ENCODE data around the gene OSBP2.

Gene OSBP2

GRCh38 chr22:30732426-30732825, 37.8 kb downstream of the OSBP2 start:
- TF ChIP-seq NFIC (IDR thresholded peaks at IDR 0.05) = no peak
- TF ChIP-seq CEBPB (IDR thresholded peaks at IDR 0.05) = no peak
- TF ChIP-seq CREB1 (IDR thresholded peaks at IDR 0.05; ENCODE audit: low read depth) = no peak
- TF ChIP-seq RAD21 (IDR thresholded peaks at IDR 0.05; ENCODE audit: low read depth) = no peak
- TF ChIP-seq USF1 (IDR thresholded peaks at IDR 0.05) = no peak
- TF ChIP-seq EGR1 (IDR thresholded peaks at IDR 0.05) = no peak
- TF ChIP-seq TCF12 (IDR thresholded peaks at IDR 0.05; ENCODE audit: low read depth) = no peak
- TF ChIP-seq TEAD4 (IDR thresholded peaks at IDR 0.05) = no peak
- no peak for TF ChIP-seq EP300 (IDR thresholded peaks at IDR 0.05; ENCODE audit: borderline replicate concordance)

GRCh38 chr22:30733181-30733631, 38.5 kb downstream of the OSBP2 start:
- no peak for TF ChIP-seq USF1 (IDR thresholded peaks at IDR 0.05)
- no peak for TF ChIP-seq REST (IDR thresholded peaks at IDR 0.05; ENCODE audit: low read depth)
- no peak for TF ChIP-seq CREB1 (IDR thresholded peaks at IDR 0.05; ENCODE audit: low read depth)
- no peak for TF ChIP-seq YY1 (IDR thresholded peaks at IDR 0.05; ENCODE audit: low read depth)
- no peak for TF ChIP-seq ZBTB7A (IDR thresholded peaks at IDR 0.05; ENCODE audit: low read depth)
- TF ChIP-seq EP300 (IDR thresholded peaks at IDR 0.05; ENCODE audit: borderline replicate concordance) = no peak
- no peak for TF ChIP-seq TAF1 (IDR thresholded peaks at IDR 0.05; ENCODE audit: low read depth)
- no peak for TF ChIP-seq RAD21 (IDR thresholded peaks at IDR 0.05; ENCODE audit: low read depth)
- no peak for TF ChIP-seq NFIC (IDR thresholded peaks at IDR 0.05)
- no peak for TF ChIP-seq TCF12 (IDR thresholded peaks at IDR 0.05; ENCODE audit: low read depth)
- no peak for TF ChIP-seq CEBPB (IDR thresholded peaks at IDR 0.05)

- TF ChIP-seq EGR1 (IDR thresholded peaks at IDR 0.05) (no peak), RAD21 (IDR thresholded peaks at IDR 0.05; ENCODE audit: low read depth) (no peak), USF1 (IDR thresholded peaks at IDR 0.05) (no peak), TCF12 (IDR thresholded peaks at IDR 0.05; ENCODE audit: low read depth) (no peak), CEBPB (IDR thresholded peaks at IDR 0.05) (no peak), TEAD4 (IDR thresholded peaks at IDR 0.05) (no peak), TAF1 (IDR thresholded peaks at IDR 0.05; ENCODE audit: low read depth) (no peak), EP300 (IDR thresholded peaks at IDR 0.05; ENCODE audit: borderline replicate concordance) (no peak), NFIC (IDR thresholded peaks at IDR 0.05) (no peak), ZBTB7A (IDR thresholded peaks at IDR 0.05; ENCODE audit: low read depth) (no peak), YY1 (IDR thresholded peaks at IDR 0.05; ENCODE audit: low read depth) (no peak), REST (IDR thresholded peaks at IDR 0.05; ENCODE audit: low read depth) (no peak), CREB1 (IDR thresholded peaks at IDR 0.05; ENCODE audit: low read depth) (no peak), MAX (IDR thresholded peaks at IDR 0.05) (no peak), FOXM1 (IDR thresholded peaks at IDR 0.05; ENCODE audit: borderline replicate concordance, low read depth) (no peak)
These were observed 47.9 kb downstream of the OSBP2 start for GRCh38 chr22:30742291-30743256.

GRCh38 chr22:30743257-30744020, 48.8 kb downstream of the OSBP2 start:
- TF ChIP-seq EGR1 (IDR thresholded peaks at IDR 0.05) (no peak), TAF1 (IDR thresholded peaks at IDR 0.05; ENCODE audit: low read depth) (no peak), REST (IDR thresholded peaks at IDR 0.05; ENCODE audit: low read depth) (no peak), NFIC (IDR thresholded peaks at IDR 0.05) (no peak), RAD21 (IDR thresholded peaks at IDR 0.05; ENCODE audit: low read depth) (no peak), MAX (IDR thresholded peaks at IDR 0.05) (no peak), FOXM1 (IDR thresholded peaks at IDR 0.05; ENCODE audit: borderline replicate concordance, low read depth) (no peak), YY1 (IDR thresholded peaks at IDR 0.05; ENCODE audit: low read depth) (no peak), ZBTB7A (IDR thresholded peaks at IDR 0.05; ENCODE audit: low read depth) (no peak), USF1 (IDR thresholded peaks at IDR 0.05) (no peak), CREB1 (IDR thresholded peaks at IDR 0.05; ENCODE audit: low read depth) (no peak), TCF12 (IDR thresholded peaks at IDR 0.05; ENCODE audit: low read depth) (no peak), TEAD4 (IDR thresholded peaks at IDR 0.05) (no peak), EP300 (IDR thresholded peaks at IDR 0.05; ENCODE audit: borderline replicate concordance) (no peak), CEBPB (IDR thresholded peaks at IDR 0.05) (no peak)

Data from Ishikawa (cell line).